ENCODE data around the gene MAP3K5. TPM values are rescaled to one million over a fixed set of nuclear protein-coding genes. Genes with fewer than 3 reads are reported as not detected.
"Not testable (repeated sequence)": the region's sequence is repeated elsewhere in the genome, so short reads cannot be mapped to it uniquely, and the experiment has no call there.

The MAP3K5 gene
- total RNA-seq, 1 donor from 2014 or later: 1.7 TPM

GRCh38 chr6:136592930-136593673 lies 199.2 kb downstream of the MAP3K5 start:
- H3K4me2 ChIP-seq (ENCODE audit: low read length): peak overlapping the region; percentile 77
- peak overlapping the region; percentile 86 for H3K27ac ChIP-seq (ENCODE audit: low read depth, low read length)

GRCh38 chr6:136591617-136592016 lies 200.7 kb downstream of the MAP3K5 start:
- Histone ChIP-seq H3K27ac (ENCODE audit: low read depth, low read length) (no peak overlapping the region), H3K79me2 (ENCODE audit: insufficient read depth, low read length) (no peaks in the 10 kb centered on the region), H3K27me3 (ENCODE audit: insufficient read depth, low read length) (no peaks in the 10 kb centered on the region), H3K36me3 (ENCODE audit: insufficient read depth, low read length) (no peaks in the 10 kb centered on the region), H3K4me1 (ENCODE audit: insufficient read depth, low read length) (peaks cover 26% of the 10 kb centered on the region), H4K20me1 (ENCODE audit: insufficient read depth, low read length) (no peaks in the 10 kb centered on the region), H2AFZ (ENCODE audit: low read depth, low read length) (no peak overlapping the region), H3K9ac (ENCODE audit: low read length) (no peak overlapping the region), H3K4me2 (ENCODE audit: low read length) (no peak overlapping the region), H3K9me3 (ENCODE audit: insufficient read depth, low read depth, low read length) (no peaks in the 10 kb centered on the region), H3K4me3 (ENCODE audit: insufficient read depth, low read depth, low read length) (no peak overlapping the region)
- no peak for TF ChIP-seq CTCF (IDR thresholded peaks at IDR 0.05; ENCODE audit: insufficient read depth, low read depth, low read length)
- TF ChIP-seq EZH2 (IDR thresholded peaks at IDR 0.05; ENCODE audit: insufficient read depth, low read length): no peak
- no peak for FAIRE-seq
- H3K27me3 Mint-ChIP-seq (ENCODE audit: low read depth, unreplicated experiment): no peaks in the 10 kb centered on the region
- H3K36me3 Mint-ChIP-seq (ENCODE audit: low read depth, unreplicated experiment): peaks cover 7% of the 10 kb centered on the region
- H3K4me1 Mint-ChIP-seq (ENCODE audit: low read depth, unreplicated experiment): peaks cover 18% of the 10 kb centered on the region
- no peak for DNase-seq (ENCODE audit: low read depth)
- no peak overlapping the region for H3K27ac Mint-ChIP-seq (ENCODE audit: unreplicated experiment)
- peaks cover 4% of the 10 kb centered on the region for H3K9me3 Mint-ChIP-seq (ENCODE audit: unreplicated experiment)
- H3K4me3 Mint-ChIP-seq (ENCODE audit: unreplicated experiment): no peak overlapping the region

More at GRCh38 chr6:136592930-136593673, 199.2 kb downstream of the MAP3K5 start:
- Histone ChIP-seq H3K9me3 (ENCODE audit: insufficient read depth, low read depth, low read length) (no peaks in the 10 kb centered on the region), H3K4me3 (ENCODE audit: insufficient read depth, low read depth, low read length) (no peak overlapping the region), H3K27me3 (ENCODE audit: insufficient read depth, low read length) (no peaks in the 10 kb centered on the region), H3K9ac (ENCODE audit: low read length) (peak overlapping the region; percentile 49), H3K4me1 (ENCODE audit: insufficient read depth, low read length) (peaks cover 23% of the 10 kb centered on the region), H2AFZ (ENCODE audit: low read depth, low read length) (no peak overlapping the region), H3K79me2 (ENCODE audit: insufficient read depth, low read length) (no peaks in the 10 kb centered on the region), H3K36me3 (ENCODE audit: insufficient read depth, low read length) (no peaks in the 10 kb centered on the region), H4K20me1 (ENCODE audit: insufficient read depth, low read length) (no peaks in the 10 kb centered on the region)
- Mint-ChIP-seq H3K4me1 (ENCODE audit: low read depth, unreplicated experiment) (peaks cover 18% of the 10 kb centered on the region), H3K9me3 (ENCODE audit: unreplicated experiment) (peaks cover 4% of the 10 kb centered on the region), H3K27ac (ENCODE audit: unreplicated experiment) (peak overlapping the region; percentile 83), H3K27me3 (ENCODE audit: low read depth, unreplicated experiment) (no peaks in the 10 kb centered on the region), H3K36me3 (ENCODE audit: low read depth, unreplicated experiment) (peaks cover 7% of the 10 kb centered on the region), H3K4me3 (ENCODE audit: unreplicated experiment) (no peak overlapping the region)
- no peak for TF ChIP-seq EZH2 (IDR thresholded peaks at IDR 0.05; ENCODE audit: insufficient read depth, low read length)
- no peak for TF ChIP-seq CTCF (IDR thresholded peaks at IDR 0.05; ENCODE audit: insufficient read depth, low read depth, low read length)
- no peak for FAIRE-seq
- DNase-seq (ENCODE audit: low read depth): peak; percentile 62

DNA sequence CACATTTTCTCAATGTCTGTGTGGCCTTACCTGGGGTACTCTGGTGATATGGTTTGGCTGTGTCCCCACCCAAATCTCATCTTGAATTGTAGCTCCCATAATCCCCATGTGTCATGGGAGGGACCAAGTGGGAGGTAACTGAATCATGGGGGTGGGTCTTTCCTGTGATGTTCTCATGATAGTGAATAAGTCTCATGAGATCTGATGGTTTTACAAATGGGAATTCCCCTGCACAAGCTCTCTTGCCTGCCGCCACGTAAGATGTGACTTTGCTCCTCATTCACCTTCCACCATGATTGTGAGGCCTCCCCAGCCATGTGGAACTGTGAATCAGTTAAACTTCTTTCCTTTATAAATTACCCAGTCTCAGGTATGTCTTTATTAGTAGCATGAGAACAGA lies 201.4 kb downstream of the MAP3K5 start:
- not testable (repeated sequence) for H3K27ac Mint-ChIP-seq (ENCODE audit: unreplicated experiment); H3K36me3 Mint-ChIP-seq (ENCODE audit: low read depth, unreplicated experiment); FAIRE-seq; H4K20me1 ChIP-seq (ENCODE audit: insufficient read depth, low read length); H3K27ac ChIP-seq (ENCODE audit: low read depth, low read length); H3K9me3 Mint-ChIP-seq (ENCODE audit: unreplicated experiment); H3K9me3 ChIP-seq (ENCODE audit: insufficient read depth, low read depth, low read length); H3K4me3 Mint-ChIP-seq (ENCODE audit: unreplicated experiment); H3K4me3 ChIP-seq (ENCODE audit: insufficient read depth, low read depth, low read length); H3K27me3 ChIP-seq (ENCODE audit: insufficient read depth, low read length); H3K36me3 ChIP-seq (ENCODE audit: insufficient read depth, low read length); H3K9ac ChIP-seq (ENCODE audit: low read length); H3K4me2 ChIP-seq (ENCODE audit: low read length); H2AFZ ChIP-seq (ENCODE audit: low read depth, low read length); H3K79me2 ChIP-seq (ENCODE audit: insufficient read depth, low read length); H3K27me3 Mint-ChIP-seq (ENCODE audit: low read depth, unreplicated experiment); DNase-seq (ENCODE audit: low read depth)
- H3K4me1 Mint-ChIP-seq (ENCODE audit: low read depth, unreplicated experiment): peaks cover 18% of the 10 kb centered on the region
- H3K4me1 ChIP-seq (ENCODE audit: insufficient read depth, low read length): peaks cover 34% of the 10 kb centered on the region
